ENCODE data around the gene EPHA6. TPM values are rescaled to one million over a fixed set of nuclear protein-coding genes. Genes with fewer than 3 reads are reported as not detected.

Gene EPHA6
- total RNA-seq, 1 experiment from 2014 or later: 1.1 TPM

GRCh38 chr3:96803870-96804269 lies 10.5 kb upstream of the EPHA6 start:
- no peaks in the 10 kb centered on the region for H3K36me3 Mint-ChIP-seq (ENCODE audit: insufficient read depth, unreplicated experiment)
- H3K4me1 Mint-ChIP-seq (ENCODE audit: low read depth, unreplicated experiment): no peaks in the 10 kb centered on the region
- BruUV-seq (replicated peaks): no TSS peak
- intact Hi-C loops (cut with micrococcal nuclease; ENCODE audit: unreplicated experiment): no loop called here
- H3K4me3 Mint-ChIP-seq (ENCODE audit: low read depth, unreplicated experiment): no peak overlapping the region
- no peaks in the 10 kb centered on the region for H3K27me3 Mint-ChIP-seq (ENCODE audit: unreplicated experiment)
- DNase-seq: no peak
- CTCF ChIA-PET: interaction anchor here (0.6 kb wide), 1 partner anchor 109 kb away, joined by 4 read pairs; no protein-coding TSS in a partner anchor
- no peak for TF ChIP-seq CTCF (IDR thresholded peaks at IDR 0.05; ENCODE audit: unreplicated experiment)
- H3K9me3 Mint-ChIP-seq (ENCODE audit: low read depth, unreplicated experiment): no peaks in the 10 kb centered on the region
- no peak overlapping the region for H3K27ac Mint-ChIP-seq (ENCODE audit: unreplicated experiment)

GRCh38 chr3:96806341-96806740 lies 8.1 kb upstream of the EPHA6 start:
- intact Hi-C loops (cut with micrococcal nuclease; ENCODE audit: unreplicated experiment): no loop called here
- DNase-seq: no peak
- no TSS peak for BruUV-seq (replicated peaks)
- CTCF ChIA-PET: no interaction called here
- Mint-ChIP-seq H3K27ac (ENCODE audit: unreplicated experiment) (no peak overlapping the region), H3K9me3 (ENCODE audit: low read depth, unreplicated experiment) (no peaks in the 10 kb centered on the region), H3K4me3 (ENCODE audit: low read depth, unreplicated experiment) (no peak overlapping the region), H3K4me1 (ENCODE audit: low read depth, unreplicated experiment) (no peaks in the 10 kb centered on the region), H3K36me3 (ENCODE audit: insufficient read depth, unreplicated experiment) (no peaks in the 10 kb centered on the region), H3K27me3 (ENCODE audit: unreplicated experiment) (no peaks in the 10 kb centered on the region)
- no peak for TF ChIP-seq CTCF (IDR thresholded peaks at IDR 0.05; ENCODE audit: unreplicated experiment)

- DNase-seq: peak; percentile 88
- Mint-ChIP-seq H3K27ac (ENCODE audit: unreplicated experiment) (no peak overlapping the region), H3K4me1 (ENCODE audit: low read depth, unreplicated experiment) (peaks cover 8% of the 10 kb centered on the region), H3K27me3 (ENCODE audit: unreplicated experiment) (no peaks in the 10 kb centered on the region), H3K36me3 (ENCODE audit: insufficient read depth, unreplicated experiment) (peaks cover 8% of the 10 kb centered on the region), H3K4me3 (ENCODE audit: low read depth, unreplicated experiment) (peak overlapping the region; percentile 89), H3K9me3 (ENCODE audit: low read depth, unreplicated experiment) (no peaks in the 10 kb centered on the region)
- CTCF ChIA-PET: no interaction called here
- TF ChIP-seq CTCF (IDR thresholded peaks at IDR 0.05; ENCODE audit: unreplicated experiment): peak; percentile 45
- intact Hi-C loops (cut with micrococcal nuclease; ENCODE audit: unreplicated experiment): loop anchor here (1.0 to 5.0 kb wide), 2 partner anchors 482 to 1951 kb away; no protein-coding TSS in a partner anchor
- no TSS peak for BruUV-seq (replicated peaks)
Observed at GRCh38 chr3:96813134-96813819, 1.1 kb upstream of the EPHA6 start.

- no TSS peak for BruUV-seq (replicated peaks)
- Mint-ChIP-seq H3K9me3 (ENCODE audit: low read depth, unreplicated experiment) (no peaks in the 10 kb centered on the region), H3K36me3 (ENCODE audit: insufficient read depth, unreplicated experiment) (peaks cover 8% of the 10 kb centered on the region), H3K4me1 (ENCODE audit: low read depth, unreplicated experiment) (peaks cover 8% of the 10 kb centered on the region), H3K27ac (ENCODE audit: unreplicated experiment) (no peak overlapping the region), H3K4me3 (ENCODE audit: low read depth, unreplicated experiment) (peak overlapping the region; percentile 89), H3K27me3 (ENCODE audit: unreplicated experiment) (no peaks in the 10 kb centered on the region)
- CTCF ChIA-PET: interaction anchor here (0.6 kb wide), 1 partner anchor 1349 kb away, joined by 3 read pairs; no protein-coding TSS in a partner anchor
- no peak for TF ChIP-seq CTCF (IDR thresholded peaks at IDR 0.05; ENCODE audit: unreplicated experiment)
- DNase-seq: no peak
- intact Hi-C loops (cut with micrococcal nuclease; ENCODE audit: unreplicated experiment): loop anchor here (5.0 kb wide), 1 partner anchor 1953 kb away; no protein-coding TSS in a partner anchor
Observed at GRCh38 chr3:96814651-96815567, 515 bp downstream of the EPHA6 start.

Measured in Calu3 (cell line).